Stimulated activated CD8-positive, alpha-beta memory T cell treated with anti-CD3 and anti-CD28 coated beads, Interleukin-2, amount 100 ng/mL, for 1 hour (primary cell): ENCODE measurements around the gene CAMTA1.

ENCODE experiments used
- DNase-seq, 2 donors: peaks; one replicate each; pipeline ENCODE4 v3.0.0-alpha.2; 2020; ENCODE audit warnings: low read depth in 2 of 2

CAMTA1 gene

DNA sequence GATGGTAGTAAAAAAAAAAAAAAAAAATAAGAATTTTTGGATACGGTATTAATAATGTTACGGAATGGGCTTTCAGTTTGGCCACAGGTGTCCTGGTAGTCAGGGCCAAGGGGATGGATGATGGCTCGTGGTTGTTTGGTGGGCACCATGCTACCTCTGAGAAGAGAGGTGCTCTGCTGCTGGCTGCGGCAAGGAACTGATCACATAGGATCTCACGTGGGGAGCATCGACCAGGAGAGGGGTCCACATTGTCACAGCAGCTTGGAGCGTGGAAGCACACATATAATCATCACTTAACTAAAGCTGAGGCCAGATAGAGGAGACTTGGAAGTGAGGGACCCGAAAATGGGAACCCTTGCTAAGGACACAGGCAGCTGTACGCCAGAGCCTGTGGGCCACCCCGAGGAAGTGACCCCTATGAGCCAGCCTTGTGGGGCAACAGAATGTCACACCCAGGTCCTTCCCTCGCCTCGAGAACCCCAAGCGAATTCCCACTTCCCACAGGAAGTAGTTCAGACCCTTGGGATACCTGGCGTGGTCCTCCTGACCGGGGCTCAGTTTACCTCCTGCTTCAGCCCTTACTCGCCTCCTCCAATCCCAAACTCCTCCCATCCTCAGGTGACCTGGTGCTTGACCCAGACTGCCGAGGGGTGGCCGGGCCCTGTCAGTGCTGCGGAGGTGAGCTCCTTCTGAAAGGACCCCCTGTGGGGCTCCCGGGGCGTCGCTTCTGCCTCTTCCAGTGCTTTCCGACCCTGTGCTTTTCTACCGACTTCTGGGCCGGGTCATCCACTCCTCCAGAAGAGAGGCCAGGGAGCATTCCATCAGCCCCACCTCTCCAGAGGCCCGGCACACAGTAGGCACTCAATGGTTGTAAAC, 222.0 kb downstream of the CAMTA1 start:
- no peak for DNase-seq

DNA sequence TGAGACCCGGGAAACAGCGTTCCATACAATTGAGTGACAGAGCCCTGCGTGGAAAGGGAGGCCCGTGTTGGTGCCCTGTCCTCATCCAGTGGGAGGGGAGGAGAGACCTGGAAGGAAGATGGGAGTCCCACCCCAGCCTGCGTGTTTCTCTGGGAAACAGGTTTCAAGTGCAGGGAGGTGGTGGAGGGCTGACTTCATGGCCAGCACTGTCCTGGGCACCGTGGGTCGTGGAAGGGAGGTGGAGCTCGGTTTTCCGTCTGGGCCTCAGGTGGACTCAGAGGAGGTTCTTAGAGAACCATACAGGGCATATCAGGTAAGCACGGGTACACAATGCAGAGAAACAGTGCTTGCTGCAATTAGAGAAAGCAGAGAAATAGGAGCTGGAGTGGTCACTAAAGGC, 222.6 kb downstream of the CAMTA1 start:
- no peak for DNase-seq

DNA sequence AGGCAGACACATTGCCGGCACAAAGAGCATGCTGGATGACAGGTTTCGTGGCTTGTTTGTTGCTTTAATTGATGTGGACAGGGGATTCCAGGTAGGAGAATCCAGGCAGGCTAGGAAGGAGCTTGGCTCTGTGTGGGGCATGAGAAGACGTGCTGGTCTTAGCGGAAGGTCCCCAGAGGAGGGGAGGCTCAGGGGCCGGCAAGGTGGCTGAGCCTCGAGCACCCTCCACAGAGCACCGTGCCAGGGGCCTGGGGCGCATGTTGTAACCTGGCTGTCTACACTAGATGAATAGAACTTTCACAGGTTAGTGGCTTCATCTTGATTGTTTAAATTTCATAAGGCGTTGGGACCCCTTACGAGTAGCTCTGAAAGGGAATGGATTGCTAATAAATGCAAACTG, 223.1 kb downstream of the CAMTA1 start:
- no peak for DNase-seq

DNA sequence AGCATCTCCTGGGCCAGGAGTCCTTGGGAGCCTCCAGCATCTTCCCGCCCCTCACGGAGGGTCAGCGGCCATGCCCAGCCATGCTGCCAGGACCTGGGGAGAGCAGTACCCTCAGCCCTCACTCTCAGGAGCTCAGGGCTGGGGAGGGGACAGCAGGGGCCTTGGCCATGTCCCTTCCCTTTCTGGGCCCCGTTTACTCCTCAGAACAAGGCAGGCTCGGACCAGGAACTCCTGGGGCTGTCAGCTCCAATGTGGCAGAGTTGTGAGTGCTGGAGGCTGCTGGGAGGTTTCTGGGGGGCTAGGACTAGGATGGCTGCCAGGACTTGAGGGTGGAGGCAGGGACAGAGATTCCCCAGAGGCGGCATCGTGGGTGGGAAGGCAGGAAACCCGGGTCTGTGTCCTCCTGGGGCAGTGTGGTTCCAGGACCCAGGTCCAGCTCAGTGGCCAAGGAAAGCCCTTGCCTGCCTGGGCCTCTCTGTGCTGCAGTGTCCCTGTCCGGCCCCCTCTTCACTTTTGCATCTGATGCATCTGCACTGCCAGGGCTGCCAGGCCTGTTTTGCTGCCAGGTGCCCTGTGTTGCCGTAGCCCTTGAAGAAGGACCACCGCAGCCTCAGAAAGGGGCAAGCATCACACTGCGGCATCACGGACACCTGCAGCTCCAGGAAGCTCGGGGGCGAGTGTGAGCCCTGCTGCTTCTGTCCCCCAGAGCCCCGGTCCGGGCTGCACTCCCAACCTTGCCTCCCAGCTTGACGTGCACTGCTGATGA, 223.9 kb downstream of the CAMTA1 start:
- DNase-seq = no peak

DNA sequence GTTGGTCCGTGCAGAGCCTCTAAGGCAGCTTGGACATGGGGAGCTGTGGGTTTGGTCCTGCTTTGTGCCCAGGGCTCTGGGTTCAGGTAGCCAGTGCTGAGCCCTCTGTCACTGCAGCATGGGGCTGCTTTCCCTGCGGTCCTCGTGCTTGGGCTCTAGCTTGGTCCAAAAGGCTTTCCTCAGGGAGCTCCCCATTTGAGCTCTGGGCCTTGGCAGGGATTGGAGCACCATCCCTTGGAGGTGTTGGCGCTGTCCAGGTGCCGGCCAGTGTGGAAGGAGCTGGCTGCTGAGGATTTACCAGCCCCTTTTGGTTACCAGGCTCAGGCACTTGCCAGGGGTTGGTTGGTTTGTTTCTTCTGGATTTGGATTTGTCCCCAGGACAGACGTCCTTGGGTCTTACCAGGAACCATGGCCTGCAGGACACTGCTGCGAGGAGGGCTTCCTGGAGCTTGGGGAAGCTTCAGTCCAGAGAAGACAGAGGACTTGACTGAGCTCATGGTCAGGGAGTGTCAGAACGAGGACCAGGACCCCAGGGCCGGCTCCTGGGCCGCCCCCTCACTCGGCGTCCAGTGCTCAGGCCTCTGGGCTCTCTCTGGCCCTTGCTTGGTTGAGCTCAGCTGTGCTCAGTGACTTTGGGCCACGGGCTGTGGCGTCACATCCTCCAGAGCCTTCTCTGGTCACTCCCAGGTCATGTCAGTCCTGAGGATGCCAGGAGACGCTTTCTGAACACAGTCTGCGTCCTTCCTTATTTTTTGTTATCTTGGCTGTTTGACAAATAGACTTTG, 224.7 kb downstream of the CAMTA1 start:
- no peak for DNase-seq

DNA sequence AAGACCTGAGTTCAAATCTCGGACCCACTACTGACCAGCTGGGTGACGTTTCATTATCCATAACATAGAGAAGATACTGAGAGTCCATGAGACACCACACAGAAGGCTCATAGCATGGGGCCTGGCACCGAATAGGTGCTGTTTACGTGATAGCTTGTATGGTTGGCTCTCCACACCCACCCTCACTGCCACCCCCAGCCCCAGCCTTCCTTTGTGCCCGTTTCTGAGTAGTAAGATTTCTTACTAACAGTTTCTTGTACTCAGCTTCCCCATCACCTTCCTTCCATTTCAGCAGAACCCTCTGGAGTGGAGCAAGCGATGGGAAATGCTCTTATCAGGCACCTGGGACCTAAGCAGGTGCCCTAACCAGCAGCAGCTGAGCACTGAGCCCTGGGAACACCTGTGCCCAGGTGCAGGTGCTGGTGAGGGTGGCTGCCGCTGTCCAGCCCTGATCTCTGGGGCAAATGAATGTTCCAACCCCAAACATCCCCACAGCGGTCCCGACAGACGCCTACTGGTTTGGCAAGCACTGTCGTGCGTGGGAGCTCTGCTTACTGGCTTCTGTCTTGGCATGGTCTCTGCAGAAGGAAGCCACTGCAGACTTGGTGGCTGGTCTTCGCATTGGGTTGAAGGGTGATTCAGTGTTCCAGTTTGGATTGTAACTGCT, 225.4 kb downstream of the CAMTA1 start:
- no peak for DNase-seq

DNA sequence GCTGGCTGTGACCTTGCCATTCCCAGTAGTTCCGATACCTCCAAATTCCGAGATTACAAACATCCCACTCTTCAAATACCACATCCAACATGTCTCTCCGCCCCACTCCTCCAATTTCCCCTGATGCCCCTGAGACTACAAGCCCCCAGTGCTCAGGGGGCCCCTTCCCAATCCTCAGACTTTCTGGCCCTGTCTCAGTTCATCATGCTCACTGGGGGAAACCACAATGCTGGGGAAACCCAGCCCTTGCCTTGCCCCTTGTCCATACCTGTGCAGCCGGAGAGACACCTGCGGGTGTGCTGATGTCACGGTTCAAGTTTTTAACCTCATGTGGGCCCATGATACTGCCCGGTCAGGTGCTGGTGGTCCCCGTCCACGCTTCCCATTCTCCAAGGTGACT, 226.6 kb downstream of the CAMTA1 start:
- DNase-seq = no peak

DNA sequence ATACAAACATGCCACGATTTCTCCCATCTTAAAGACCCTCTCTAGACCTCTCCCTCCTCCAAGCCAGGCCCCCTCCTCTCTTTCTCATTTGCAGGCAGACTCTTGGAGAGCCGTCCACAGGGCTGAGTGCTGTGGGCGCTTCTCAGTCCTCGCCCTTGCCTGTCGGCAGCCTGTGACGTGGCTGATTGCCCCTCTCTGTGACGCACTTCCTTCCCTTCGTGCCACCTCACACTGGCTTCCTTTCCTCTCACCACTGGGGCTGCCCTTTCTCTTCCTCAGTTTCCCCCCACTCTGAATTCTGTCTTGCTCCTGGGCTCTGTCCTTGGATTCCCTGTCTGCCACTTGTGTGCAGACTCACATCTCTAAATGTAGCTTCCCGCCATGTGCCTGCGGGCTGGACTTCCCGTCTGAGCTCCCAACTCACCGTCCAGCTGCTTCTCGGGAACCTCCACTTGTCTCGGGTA, 227.2 kb downstream of the CAMTA1 start:
- DNase-seq = no peak

DNA sequence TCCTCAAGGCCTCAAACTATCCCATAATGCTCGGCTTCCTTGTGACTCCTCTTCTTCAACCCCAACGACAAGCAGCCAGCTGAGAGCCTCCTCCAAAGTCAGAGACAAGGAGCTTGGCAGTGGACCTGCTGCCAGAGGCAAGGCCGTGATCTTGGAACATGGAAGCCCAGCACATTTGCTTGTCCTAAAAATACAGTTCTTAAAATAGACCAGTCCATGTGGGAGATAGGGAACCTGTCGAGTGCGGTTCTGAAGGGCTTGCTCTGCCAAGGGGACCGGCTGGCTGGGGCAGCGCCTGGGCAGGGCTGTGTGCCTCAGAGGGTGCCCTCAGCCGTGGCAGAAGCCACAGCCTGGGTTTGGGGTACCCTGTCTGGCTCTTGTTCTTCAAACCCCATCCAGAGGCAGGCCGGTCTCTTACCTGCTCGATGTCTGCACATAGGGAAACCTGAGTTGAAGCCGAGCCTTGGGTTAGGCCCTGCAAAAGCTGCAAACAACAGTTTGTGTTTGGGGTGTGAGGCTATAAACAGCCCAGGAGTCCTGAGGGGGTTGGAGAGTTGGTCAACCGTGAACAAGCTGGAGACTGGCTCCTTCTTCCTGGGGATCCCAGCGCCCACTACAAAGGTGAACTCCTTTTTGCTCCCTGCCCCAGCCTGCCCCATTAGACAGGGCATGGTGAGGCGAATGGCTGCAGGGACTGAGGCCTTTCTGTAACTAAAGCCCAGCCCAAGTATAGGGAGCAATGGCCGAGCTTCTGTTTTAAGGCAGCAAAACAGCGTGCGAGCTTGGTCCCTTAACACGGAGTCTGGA, 228.8 kb downstream of the CAMTA1 start:
- no peak for DNase-seq

DNA sequence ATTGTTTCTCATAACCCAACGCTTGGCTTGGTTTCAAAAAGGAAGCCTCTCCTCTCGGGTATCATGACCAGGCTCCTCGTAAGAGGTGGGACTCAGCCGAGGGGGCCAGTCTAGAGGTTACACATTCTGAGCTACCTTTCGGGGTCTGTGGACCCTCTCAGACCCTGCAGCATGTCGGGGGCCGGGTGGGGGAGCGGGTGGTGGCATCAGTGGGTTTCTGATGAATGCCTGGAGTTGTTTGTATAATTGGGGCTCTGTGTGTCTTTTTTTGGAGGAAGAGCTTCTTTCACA, 229.3 kb downstream of the CAMTA1 start:
- no peak for DNase-seq

DNA sequence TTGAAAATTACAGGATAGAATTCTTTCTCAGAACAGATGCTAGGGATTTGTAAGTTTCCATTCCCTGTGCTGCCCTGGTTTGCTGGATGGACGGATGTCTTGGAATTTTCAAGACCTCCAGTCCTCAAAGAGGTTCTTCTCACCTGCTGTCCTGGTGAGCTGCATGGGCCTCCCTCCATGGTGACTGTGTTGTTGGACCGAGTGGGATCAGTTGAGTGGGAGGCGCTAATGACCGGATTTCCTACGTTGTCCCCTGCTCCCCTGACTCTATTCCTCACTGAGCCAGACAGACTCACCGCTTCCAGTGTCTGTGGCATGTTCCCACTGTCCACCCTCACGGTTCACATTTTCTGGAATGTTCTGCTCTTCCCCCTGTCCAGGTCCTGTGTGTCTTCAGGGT, 229.8 kb downstream of the CAMTA1 start:
- no peak for DNase-seq

DNA sequence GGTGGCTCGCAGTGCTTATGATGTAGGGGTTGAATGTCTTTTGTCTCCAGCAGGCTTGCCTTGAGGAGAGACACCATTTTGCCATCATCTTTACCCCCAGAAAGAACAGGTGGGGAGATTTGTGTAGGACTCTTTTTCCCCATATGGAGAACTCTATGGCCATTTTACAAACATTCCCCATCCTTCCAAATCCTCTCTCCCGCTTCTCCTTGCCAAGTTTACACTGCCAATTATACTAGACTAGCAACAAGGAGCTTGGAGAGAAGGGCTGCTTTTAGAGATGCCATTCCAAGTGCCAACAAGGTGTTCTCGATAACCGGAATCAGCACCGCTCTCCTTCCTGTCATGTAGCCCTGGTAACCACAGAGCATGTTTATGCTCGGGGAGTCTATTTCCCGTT, 233.1 kb downstream of the CAMTA1 start:
- DNase-seq = no peak

DNA sequence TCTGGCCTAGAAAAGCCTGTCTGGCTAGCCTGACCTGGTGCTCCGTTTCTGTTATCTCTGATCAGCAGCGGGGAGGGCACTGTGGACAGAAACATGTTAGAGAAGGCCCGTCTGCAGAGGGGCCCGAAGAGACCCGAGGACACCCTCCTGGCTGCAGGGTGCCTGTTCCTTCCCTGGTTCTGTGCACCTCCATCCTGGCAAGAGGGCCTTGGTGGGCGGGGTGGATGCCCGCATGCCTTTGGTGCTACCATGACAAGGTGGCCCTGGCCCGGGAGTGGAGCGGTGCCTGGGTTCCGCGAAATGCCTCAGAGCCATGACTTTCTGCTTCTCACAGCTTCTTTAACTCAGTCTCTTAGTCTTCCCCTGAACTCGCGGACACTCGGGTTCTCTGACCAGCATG, 233.6 kb downstream of the CAMTA1 start:
- DNase-seq = no peak

DNA sequence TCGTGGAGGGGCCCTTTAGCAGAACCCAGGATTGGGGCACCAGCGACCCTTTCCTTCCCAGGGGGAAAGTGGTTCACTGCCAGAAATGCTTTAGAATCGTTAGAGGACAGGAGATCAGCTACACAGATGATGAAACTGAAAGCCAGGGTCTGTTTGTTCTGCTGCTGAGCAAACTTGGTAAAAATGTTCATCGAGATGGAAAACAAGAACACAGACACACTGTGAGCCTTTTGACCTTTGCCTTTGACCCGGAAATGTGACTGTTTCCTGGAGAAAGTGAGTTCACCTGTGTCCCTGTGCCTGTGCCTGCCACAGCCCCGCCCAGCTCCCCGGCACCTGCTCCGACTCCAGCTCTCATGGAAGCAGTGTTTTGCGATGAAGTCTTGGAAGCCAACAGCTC, 234.3 kb downstream of the CAMTA1 start:
- DNase-seq = no peak

DNA sequence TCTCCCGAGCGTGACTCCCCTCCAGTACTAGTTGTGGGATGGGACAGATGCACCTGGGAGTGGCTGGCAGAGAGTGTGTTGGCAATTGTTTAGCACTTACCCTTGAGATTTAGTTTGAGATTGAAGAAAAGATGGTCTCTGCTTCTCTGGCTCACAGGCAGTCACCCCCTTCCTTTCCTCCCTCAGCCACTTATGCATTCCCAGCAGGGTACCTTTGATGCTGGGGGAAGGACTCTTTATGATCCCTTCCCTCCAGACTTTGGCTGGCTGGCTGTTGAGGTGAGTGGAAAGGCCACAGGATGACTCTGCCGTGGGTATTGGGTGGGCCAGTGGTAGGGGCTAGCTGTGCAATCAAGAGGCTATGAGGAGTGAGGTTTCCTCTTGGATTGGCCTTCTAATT, 236.8 kb downstream of the CAMTA1 start:
- DNase-seq = no peak

DNA sequence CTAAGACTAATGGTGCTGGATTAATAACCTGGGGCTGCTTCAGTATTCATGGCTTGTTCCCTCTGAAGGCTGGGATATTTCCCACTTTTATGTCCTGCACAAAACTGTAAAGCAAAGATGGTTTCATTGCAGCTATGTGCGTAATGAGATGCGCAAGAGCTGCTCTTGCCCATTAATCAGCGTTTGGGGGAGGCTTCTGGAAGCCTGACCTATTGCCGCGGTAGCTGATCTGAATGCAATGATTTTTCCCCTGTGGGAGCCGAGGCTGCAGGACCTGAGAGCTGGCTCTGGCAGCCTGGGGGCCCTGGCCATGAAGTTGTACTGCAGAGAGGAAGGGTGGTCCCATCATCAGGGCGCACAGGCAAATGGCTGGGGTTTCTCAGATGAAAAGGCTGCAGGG, 239.8 kb downstream of the CAMTA1 start:
- DNase-seq = no peak

DNA sequence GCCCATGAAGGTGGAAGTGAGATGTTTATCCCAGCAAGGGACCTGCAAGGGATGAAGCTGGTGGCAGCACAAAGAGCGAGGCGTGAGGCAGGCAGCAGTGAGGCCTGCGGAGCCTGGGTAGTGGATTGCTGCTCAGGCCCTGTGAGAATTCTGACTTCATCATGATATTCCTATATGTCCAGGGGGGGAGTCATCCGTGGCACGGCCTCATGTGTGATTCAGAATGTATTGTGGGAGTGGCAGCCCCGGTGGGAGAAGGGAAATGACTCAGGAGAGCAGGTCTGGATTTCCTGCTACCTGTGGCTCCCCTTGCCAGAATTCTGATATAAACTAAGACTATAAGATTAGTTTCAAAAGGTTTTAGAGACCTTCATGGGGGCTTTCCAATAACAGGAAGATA, 240.9 kb downstream of the CAMTA1 start:
- DNase-seq = no peak

DNA sequence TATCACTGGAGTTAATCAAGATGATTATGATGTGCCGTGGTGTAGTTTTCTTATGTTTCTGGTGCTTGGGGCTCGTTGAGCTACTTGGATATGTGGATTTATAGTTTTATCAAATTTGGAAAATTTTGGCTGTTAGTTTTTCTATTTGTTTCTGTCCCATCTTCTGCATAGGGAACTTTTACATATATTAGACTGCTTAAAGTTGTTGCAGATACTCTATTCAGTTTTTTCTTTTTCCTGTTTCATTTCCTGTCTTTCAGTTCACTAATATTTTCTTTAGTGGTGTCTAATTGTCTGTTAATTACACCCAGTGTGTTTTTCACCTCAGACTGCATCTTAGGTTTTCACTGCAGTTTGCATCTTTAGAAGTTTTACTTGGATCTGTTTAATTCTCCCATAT, 247.7 kb downstream of the CAMTA1 start:
- no peak for DNase-seq

DNA sequence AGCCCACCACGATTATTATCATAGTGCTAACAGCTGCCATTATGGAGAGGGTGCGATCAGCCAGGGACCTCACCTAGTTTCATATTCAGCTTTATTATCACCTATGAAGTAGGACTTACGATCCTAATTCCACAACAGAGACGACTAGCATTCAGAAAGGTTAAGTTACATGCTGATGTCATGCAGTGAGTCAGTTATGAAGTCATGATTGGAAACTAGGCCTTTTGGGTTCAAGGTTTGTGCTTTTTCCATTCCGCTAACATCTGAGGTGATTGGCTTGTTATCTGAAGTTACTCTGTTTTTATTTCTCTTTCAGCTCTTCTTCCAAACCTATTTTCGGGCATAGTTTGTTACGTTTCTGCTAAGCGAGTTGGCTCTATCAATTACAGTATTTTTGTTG, 251.1 kb downstream of the CAMTA1 start:
- DNase-seq = no peak

DNA sequence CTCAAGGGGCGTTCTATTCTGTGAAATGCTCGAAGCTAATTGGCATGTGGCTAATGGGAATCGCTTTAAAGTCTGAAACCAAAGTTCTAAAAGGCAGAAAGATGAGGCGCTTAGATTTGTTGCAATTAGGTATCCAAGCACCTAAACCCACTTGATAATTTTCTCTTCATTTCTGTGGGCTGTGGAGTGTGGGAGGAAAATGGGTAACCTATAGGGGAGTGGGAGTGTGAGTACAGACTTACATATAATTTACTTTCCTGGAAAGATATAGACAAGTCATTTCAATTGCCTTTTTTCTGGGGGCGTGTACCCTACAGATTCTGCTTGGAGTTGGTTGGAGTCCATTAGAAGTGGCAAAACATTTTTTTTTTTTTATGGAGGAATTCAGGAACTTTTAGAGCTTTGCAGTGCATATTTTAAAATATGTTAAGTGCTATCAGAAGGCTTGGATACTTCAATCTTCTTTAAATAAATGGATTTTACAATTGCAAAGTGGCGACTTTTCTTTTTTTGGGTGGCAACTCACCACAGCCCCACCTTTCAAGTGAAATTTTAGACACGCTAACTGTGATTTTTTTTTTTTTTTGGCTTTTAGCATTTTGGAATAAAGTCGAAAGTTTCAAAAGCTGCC, 254.5 kb downstream of the CAMTA1 start:
- DNase-seq = no peak
